ENCODE data around the gene KCNQ1. TPM values are rescaled to one million over a fixed set of nuclear protein-coding genes. Genes with fewer than 3 reads are reported as not detected.

The KCNQ1 gene
- total and polyA plus RNA-seq, 2 of the 13 experiments (the other 11 are each of a cell fraction or from before 2014, with no cell fraction given), result 0.02 to 0.08 TPM

GRCh38 chr11:2538951-2539350 lies 94.1 kb downstream of the KCNQ1 start:
- no peak overlapping the region for H3K4me3 ChIP-seq (replicated peaks in 1 of 3; ENCODE audit: insufficient read depth in 1 of 3, low read depth in 2 of 3, low read length in 3 of 3)
- H3K9me3 ChIP-seq (ENCODE audit: low read length), result no peaks in the 10 kb centered on the region
- no peaks in the 10 kb centered on the region for H3K79me2 ChIP-seq (ENCODE audit: insufficient read depth, low read length)
- H2AFZ ChIP-seq (ENCODE audit: low read length), result no peak overlapping the region
- no TSS peak for BruUV-seq (replicated peaks)
- DNase-seq (ENCODE audit: low spot score), result no peak
- no peaks in the 10 kb centered on the region for H4K20me1 ChIP-seq (ENCODE audit: insufficient read depth, low read length)
- intact Hi-C loops (cut with micrococcal nuclease; ENCODE audit: unreplicated experiment), result loop anchor here (10.0 kb wide), 1 partner anchor 224 kb away; no protein-coding TSS in a partner anchor
- in situ Hi-C loops (cut with HindIII; ENCODE audit: extremely low pct_ligation_motif_present, low pct_unique_long_range_greater_than_20kb), result loop anchor here (10.0 kb wide), 1 partner anchor 126 kb away; no protein-coding TSS in a partner anchor
- no peak overlapping the region for H3K27ac ChIP-seq (ENCODE audit: extremely low read length, insufficient read depth, low read length)
- ATAC-seq, result no peak
- WGBS (ENCODE audit: low lambda C conversion rate), result 54% methylated on average over 10 of the region's 12 CpGs
- H3K36me3 ChIP-seq (replicated peaks in 1 of 2; ENCODE audit: control insufficient read depth in 1 of 2, insufficient read depth in 2 of 2, low read length in 2 of 2), result no peaks in the 10 kb centered on the region
- ChIA-PET CTCF (ENCODE audit: low intra/inter-chr PET ratio, low total read pairs) (no interaction called here), POLR2A (no interaction called here)
- TF ChIP-seq ZFP62 (CRISPR knock-in tag; IDR thresholded peaks at IDR 0.05) (no peak), SPEN (CRISPR knock-in tag; IDR thresholded peaks at IDR 0.05; ENCODE audit: low read depth) (no peak), ZNF776 (CRISPR knock-in tag; IDR thresholded peaks at IDR 0.05) (no peak), LRRFIP1 (CRISPR knock-in tag; conservative IDR thresholded peaks at IDR 0.05) (no peak), FOXA1 (IDR thresholded peaks at IDR 0.05) (no peak), FOXA1 (CRISPR knock-in tag; IDR thresholded peaks at IDR 0.05) (no peak), ZNF75D (CRISPR knock-in tag; IDR thresholded peaks at IDR 0.05; ENCODE audit: borderline replicate concordance) (no peak), RFX3 (CRISPR knock-in tag; IDR thresholded peaks at IDR 0.05) (no peak), TOPORS (CRISPR knock-in tag; IDR thresholded peaks at IDR 0.05) (no peak), ATF4 (CRISPR knock-in tag; IDR thresholded peaks at IDR 0.05) (no peak)
- H3K9ac ChIP-seq (ENCODE audit: insufficient read depth, low read depth, low read length), result no peak overlapping the region
- H3K4me2 ChIP-seq (ENCODE audit: low read depth, low read length), result no peak overlapping the region
- H3K4me1 ChIP-seq (ENCODE audit: insufficient read depth, low read length), result peaks cover 18% of the 10 kb centered on the region
- H3K27me3 ChIP-seq (ENCODE audit: control insufficient read depth in 1 of 2, insufficient read depth in 2 of 2, low read length in 2 of 2), result peaks cover 29 to 95% of the 10 kb centered on the region in 2 experiments
- FAIRE-seq, result no peak

All from HepG2 (cell line).